NK-92 (cell line): ENCODE data around the gene DCHS2.

Experiments used
- DNase-seq: peaks from one replicate; lab custom pipeline; 2025; ENCODE audit not compliant: unreplicated experiment; lab: John Stamatoyannopoulos, UW

DCHS2 gene

DNA sequence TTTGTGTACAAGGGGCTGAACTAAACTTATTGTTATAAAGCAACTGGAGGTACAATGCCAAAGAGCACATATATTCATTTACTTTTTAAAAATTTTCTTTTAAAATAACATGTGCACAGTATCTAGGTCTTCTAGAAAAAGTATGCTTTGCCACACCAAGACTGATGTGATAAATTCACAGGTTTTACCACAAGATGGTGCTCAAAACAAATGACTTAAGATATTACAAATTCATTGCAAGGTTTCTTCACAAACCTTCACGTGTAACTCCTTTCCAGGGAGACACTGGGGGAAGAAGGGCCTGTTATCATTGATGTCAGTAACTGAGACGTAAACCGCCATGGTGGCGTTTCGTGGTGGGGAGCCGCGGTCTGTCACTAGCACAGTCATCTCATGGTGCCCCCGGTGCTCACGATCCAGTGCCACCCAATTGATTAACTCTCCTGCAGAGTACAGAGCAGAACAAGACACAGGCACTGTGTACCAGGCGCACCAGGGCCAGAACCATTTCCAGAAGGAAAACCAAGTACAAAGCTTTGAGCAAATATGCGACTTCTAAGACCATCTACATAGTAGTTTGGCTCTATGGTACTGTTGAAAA, 162.2 kb downstream of the DCHS2 start:
- no peak for DNase-seq

DNA sequence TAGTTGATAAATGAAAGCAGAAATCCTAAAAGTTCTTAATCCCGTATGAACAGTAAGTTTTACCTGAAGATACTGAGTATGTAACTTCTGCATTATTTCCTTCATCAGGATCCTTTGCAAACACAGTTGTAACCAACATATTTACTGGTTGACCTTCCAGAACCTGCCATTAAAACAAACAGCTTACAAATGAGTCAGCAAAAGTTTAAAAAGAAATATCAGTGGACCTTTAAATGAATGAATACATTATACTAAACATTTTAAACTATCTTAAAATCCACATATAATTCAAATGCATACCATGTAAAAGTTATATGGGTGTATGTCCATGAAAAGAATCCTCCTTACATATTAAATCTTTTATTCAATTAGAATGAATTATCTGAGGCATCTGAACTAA, 163.6 kb downstream of the DCHS2 start:
- no peak for DNase-seq

DNA sequence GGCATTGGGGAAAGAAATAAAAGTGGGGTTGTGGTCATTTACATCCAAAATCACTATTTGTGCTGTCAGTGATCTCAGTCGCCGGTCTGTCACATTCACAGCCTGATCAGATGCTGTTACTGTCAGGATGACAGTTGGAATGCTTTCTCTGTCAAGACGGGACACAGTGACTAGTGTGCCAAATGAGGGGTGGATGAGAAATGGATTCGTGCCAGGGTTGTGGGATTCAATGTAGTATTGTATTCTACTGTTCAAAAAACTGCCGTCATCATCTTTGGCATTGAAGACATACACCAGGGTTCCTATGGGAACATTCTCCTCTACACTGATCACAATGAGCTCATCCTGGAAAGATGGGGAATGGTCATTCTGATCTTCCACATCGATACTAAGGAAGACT, 171.1 kb downstream of the DCHS2 start:
- no peak for DNase-seq

DNA sequence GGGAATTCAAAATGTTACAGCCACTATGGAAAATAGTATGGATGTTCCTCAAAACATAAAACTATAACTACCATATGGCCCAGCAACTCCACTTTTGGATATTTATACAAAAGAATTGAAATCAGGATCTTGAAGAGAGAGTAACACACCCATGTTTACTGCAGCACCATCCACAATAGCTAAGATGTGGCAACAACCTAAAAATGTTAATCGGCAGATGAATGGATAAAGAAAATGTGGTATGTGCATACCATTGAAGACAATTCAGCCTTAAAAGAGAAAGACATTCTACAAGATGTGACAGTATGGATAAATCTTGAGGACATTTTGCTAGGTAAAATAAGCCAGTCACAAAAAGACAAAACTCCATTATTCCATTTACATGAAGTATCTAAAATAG, 171.9 kb downstream of the DCHS2 start:
- no peak for DNase-seq

DNA sequence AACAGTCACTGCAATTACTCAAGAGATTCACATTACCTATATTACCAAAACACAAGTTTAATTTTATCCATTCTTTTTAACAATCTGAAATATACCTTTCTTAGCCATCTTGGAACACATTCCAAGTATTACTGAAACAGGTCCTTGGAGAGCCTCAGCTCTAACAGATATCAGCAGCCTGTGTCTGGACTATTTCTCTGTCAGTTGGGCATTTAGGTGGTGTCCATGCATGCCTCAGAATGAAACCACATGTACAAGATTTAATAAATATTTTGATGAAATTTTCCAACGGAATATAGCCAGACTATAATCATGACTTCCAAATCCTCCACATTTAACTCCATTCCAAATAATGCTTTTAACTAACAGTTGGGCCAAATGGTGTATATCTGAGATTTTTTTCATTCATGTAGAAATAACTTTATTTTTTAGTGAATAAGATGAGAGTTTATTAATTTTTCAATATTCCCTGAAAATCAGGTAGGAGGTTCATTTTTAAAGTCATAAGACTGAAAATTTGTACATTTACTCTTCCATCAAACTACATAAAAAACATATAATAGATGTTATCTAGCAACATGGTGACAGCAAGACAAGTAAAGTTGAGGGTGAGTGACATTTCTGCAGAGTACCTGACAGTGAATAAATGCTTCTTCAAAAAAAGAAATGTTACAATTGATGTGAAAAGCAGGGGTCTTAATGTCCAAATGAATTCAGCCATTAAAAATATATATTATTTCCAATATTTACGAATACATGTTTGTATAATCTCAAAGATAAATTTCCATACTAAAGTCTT, 174.2 kb downstream of the DCHS2 start:
- no peak for DNase-seq

DNA sequence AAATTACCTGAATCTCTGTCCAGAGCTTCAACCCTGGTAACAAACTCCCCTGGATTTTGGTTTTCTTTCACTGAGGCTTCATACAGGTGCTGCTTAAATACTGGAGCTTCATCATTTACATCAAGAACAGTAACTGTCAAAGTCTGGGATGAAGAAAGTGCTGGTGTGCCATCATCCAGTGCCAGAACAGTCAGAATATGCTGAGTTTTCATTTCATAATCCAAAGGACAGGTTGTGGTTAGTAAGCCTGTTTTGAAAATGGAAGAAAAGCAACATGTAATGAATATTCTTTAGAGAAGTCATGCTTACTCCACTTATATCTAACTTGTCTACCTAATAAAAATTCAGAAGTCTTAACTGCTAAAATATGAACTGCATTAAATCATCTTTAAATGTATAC, 175.9 kb downstream of the DCHS2 start:
- no peak for DNase-seq

DNA sequence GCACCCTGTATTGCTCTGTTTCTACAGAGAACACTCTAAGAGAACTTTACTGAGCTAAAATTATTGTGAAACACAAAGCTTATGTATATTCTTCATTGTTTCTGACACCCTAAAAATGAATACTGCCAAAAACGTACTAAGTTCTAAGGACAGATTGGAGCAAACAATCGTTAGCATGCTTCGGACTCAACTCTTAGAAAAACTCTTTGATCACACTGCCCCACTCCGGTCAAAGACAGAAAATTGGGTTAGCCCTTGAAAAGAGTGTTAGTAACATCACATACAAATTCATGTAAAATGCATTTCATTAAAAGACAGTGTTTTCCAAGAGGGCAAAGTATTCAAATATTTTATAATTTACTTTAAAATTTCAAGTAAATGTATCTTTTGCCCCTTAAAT, 177.4 kb downstream of the DCHS2 start:
- DNase-seq: no peak

DNA sequence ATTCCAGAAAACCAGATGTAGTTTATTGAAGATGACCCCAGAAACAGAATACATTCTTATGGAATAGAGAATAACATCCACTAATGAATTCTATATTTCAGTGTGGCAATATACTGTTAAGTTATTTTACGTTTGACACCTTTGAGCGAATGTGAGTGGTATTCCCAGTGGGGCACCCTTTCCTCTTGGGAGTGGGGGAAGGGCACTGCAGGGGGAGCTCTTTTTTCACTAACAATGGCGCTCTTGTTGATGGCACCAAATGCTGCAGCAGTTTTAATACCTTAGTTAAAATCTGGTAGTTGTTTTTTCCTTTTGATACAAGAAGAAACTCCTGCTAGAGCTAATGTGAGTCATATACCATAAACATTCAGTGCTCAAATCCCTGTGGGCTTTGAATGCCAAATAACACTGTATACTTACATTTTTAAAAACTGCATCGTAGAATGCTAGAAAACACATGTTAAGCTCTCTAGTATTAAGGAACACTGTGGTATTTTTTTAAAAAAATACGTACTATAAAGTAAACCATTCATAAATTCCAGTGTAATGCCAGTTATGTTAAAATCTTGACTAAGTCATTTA, 178.5 kb downstream of the DCHS2 start:
- DNase-seq: no peak

DNA sequence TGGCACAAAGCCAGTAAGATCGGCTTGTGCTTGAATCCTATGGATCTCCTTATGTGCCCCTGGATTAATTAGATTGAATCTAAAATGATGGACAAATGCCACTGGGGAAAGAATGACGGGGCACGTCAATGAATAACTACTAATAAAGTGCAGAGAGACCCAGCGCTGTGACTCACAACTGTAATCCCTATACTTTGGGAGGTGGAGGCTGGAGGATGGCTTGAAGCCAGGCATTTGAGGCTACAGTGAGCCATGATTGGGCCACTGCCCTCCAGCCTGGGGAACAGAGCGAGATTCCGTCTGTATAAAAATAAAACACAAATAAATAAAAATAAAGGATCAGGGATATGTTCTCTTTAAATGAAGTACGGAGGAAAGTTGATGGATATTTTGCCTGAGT, 179.4 kb downstream of the DCHS2 start:
- no peak for DNase-seq

DNA sequence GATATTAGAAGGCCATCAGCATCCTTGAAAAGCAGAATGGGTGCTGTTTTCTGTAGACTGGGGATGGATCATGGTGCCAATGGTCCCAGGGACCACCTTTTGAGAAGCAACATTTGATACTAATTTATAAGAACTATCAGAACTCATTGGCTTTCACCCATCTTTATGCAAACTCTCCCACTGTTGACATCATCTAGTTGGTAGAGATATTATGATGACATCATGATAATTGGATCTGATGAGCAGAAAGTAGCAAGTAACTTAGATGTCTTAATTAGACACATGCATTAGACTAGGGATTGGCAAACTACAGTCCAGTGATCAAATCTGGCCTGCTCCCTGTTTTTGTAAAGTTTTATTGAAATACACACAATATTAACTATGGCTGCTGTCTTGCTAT, 181.0 kb downstream of the DCHS2 start:
- no peak for DNase-seq

DNA sequence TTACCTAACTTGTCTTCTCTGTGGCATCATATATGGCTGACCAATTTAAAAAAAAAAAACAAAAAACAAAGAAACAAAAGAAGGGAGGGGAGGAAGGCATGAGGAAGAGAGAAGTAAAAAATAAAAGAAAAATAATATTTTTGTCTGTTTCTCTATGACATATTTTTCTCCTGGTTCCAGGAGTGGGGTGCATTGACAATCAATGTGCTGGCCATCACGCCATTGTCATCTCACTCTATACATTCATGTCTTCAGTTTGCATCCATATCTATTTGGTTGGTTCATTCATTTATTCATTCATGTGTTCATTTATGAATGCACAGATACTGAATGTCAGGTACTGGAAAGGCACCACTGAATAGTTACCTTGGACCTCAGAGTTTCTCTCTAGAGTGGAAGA, 183.4 kb downstream of the DCHS2 start:
- no peak for DNase-seq

DNA sequence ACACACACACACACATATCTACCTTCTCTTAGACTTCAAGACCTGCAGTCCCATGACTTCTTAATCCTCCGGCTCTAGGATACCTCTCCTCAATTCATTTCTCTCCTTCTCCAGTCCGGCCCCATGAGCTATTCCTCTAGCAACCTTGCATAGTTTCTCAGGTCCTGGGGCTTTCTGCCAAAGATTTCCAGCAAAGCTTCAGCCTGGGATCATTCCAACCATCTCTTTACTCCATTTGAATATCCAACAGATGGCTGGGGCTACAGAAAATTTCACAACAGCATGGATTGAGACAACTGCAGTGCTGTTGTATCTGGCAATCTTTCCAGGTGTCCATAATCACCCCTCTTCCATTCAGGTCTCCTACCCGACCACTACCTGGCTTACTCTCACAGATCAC, 184.1 kb downstream of the DCHS2 start:
- no peak for DNase-seq

DNA sequence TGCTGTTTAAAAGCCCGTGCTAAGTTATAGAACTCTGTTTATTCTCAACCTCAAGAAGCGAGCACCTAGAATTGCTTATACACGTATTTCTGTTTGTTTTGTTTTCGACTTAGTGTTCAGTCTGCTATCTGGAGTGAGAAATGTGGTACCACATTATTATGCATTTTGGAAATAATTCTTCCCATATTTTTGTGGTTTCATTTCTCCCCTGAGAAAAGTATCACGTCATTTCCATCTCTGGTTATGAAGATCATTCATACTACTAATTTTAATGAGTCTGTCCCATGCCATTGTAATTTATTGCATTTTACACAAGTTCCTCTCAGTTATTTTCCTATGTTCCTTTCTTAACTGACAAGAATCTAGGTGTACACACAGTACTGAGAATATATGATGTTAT, 186.0 kb downstream of the DCHS2 start:
- no peak for DNase-seq

DNA sequence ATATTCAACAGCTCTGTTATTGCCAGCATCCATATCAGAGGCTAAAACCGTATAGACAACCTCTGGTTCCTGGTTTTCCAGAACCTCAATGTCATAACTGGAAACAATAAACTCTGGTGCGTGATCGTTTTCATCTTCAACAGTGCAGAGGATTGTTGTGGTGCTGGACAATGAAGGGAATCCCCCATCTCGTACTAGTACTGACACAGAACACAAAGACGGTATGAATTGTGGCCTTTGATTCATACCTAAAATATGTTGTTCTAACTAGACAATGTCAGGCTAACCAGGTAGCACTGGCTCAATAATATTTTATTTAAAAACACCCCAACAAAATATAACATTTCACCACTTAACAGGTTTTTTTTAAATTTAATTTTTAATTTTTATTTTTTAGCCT, 186.9 kb downstream of the DCHS2 start:
- no peak for DNase-seq

DNA sequence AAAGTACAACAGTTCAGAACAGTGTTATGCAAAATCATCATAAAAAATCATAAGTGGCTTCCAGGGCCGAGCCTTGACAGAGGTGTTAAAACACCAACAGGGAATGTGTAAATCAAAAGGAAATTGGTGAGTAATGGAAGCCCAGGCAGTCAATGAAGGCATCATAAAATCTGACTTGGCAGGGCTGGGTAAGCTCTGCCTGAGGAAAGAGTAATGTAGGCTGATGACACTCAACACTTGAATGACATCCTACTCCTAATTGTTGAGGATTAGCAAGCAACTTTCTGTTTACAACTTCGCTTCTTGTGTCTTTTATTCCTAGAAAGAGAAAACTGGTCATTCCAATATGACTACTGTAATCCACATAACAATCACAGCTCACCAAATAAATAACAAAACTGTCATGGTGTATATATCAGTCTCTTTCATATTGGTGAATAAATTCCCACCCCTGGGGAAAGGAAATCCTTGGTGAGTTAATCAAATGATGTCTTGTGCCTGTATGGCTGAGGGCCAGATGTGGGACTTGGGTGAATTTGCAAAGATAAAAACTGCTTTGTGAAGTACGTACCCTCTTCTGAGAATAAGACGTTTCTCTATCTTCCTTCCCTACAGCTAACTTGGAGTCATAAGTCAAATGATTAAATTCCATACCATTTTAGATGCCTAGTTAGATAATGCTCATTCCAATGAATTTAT, 196.8 kb downstream of the DCHS2 start:
- DNase-seq: no peak

DNA sequence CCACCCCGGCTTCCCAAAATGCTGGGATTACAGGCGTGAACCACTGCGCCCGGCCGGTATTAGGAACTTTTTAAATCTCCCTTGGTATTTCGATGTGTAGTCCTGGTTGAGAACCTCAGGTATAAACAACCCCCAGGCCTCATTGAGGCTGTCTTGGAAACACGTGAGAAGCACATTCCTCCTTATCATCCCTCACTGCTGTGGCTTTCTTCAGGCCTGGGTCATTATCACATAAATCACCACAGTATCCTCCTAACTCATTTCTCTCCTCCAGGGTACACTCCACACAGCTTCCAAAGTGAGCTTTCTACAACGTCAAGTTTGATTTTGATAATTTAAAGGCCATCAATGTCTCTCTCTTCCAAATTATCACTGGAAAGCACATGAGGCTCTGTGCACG, 198.2 kb downstream of the DCHS2 start:
- no peak for DNase-seq

DNA sequence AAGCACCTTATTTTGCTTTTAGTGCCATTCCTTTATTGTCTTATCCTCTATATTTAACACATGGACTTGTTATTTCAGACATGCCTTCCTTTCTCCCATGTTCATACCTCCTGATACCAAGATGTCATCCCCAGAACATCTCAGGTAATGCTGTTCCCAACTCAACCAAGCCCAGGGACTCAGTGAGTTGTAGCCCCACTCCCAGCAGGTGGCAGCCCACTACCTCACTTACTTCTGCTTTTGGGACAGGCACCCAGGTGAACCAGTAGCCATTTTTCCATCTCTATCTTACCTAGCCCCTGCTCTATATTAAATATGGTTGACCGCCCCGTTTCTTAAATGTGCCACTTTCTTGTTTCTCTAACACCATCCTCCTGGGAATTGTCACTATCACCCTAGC, 199.0 kb downstream of the DCHS2 start:
- DNase-seq: no peak

DNA sequence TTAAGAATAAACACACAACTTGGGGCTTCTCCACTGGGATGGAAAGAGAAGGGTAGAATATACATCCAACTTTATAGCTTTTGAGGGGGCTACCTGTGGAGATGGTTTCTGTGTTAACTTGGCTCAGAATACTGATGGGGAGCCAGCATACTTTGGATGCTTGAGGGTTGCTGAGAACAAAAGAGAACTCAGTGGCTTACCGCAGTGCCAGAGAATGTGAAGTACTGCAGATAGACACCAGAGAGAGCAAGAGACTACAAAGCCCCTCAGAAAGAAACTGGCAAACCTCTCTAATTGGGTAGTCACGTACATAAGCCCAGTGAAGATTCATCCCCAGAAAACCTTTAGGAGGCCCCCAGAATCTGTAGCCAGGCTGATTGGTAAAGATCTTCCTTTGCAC, 214.4 kb downstream of the DCHS2 start:
- no peak for DNase-seq

DNA sequence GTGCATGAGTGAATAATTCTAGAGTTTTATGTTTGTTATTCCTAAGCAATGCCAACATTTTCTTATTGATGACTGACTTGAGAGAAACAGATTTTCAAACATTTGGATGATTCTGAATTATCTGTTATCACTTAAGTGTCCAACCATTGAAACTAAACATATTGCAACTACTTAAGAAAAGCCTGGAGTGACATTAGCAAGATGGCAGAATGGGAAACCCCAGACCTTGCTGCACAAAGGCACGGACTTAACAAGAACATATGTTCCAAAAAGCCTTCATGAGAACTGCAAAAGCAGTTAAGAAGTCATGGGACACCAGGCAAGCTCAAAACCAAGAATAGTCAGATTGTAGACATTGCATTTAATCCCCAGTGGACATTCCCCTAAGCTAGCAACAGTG, 215.1 kb downstream of the DCHS2 start:
- DNase-seq: no peak

DNA sequence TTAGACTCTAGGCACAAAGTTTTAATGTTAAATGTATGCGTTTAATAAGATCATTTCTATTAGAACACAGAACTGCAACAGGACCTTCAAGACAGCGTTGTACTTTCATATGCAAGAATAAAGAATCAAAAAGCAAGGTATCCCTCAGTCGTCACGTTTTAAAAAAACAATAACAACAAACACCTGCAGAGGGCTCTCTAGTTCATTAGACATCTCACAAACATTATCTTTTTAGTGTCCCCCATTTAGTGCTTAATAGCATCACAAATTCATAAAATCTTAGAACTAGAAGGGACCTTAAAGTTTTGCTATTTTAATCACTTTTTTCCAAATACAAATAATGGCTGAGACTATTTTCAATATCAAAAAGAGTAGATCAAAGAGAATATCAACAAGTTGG, 236.6 kb downstream of the DCHS2 start:
- DNase-seq: no peak

DNA sequence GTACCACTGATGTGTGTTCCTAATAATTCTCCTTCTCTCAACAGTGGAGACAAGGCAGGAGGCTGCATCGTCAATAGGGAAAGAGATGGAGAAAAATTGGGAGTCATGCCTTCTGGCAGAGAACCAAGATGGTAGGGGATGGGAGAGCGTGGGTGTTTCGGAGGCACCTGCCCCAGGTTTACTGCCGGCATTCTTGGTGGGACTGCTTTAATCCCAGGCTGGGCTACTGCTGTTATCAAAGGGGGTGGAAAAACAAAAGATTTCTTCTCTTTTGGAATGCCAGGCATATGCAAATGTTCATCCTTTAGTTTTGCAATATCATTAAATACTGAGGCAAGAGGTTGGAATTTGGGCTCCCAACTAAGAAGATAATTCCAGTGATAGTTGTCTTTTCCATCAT, 257.0 kb downstream of the DCHS2 start:
- no peak for DNase-seq
